WI38 (cell line): ENCODE measurements around the gene JAM2.
"Not testable (repeated sequence)": the region's sequence is repeated elsewhere in the genome, so short reads cannot be mapped to it uniquely, and the experiment has no call there.

Experiments
- H3K4me3 ChIP-seq: 2 replicates; pipeline ENCODE4 v1.5.1; 2011; ENCODE audit warnings: low read depth, mild to moderate bottlenecking, control low read depth, low read length
- CTCF ChIP-seq: IDR thresholded peaks from 2 replicates; pipeline ENCODE4 v1.5.1; 2012; ENCODE audit warnings: low read depth, mild to moderate bottlenecking, control low read depth, low read length

Gene JAM2

DNA sequence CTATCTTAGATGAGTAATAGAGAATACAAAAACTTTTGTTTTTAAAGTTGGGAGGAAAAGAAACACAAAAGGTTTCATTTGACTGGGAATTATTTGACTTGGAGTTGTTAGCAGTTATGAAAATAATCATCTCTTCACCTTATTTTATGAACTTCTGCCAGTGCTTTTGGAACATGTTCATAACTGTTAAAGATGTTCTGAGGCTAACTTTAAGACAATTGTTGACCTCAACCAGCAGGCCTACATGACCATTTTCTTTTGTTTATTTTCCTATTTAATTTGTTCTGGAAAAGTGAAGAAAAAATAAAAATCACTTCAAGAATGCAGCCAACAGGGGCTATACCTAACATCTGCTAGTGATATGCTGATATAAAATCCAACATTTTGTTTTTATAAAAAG is 37.4 kb downstream of the JAM2 start:
- no peak for TF ChIP-seq CTCF
- H3K4me3 ChIP-seq = no peak overlapping the region

DNA sequence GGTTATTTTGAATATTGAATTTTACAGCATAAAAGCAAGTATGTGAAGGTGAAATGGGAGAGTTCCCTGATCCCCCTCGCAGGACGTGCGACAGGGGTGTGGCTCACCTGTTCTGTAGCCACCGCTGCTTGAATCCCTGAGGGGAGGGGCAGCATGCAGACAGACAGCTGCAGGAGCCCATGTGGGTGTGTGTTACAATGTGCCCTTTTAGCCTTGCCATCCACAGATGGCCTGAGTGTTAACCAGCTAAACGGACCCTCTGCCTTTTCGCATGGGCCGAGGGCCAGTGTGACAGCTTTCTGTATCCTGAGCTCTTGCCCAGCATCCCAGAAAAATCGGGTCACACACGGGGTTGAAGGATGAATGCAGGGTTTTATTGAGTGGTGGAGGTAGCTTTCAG is 43.3 kb downstream of the JAM2 start:
- TF ChIP-seq CTCF = no peak
- H3K4me3 ChIP-seq = no peak overlapping the region

- TF ChIP-seq CTCF = no peak
- H3K4me3 ChIP-seq = no peak overlapping the region
These were observed 48.7 kb downstream of the JAM2 start for GRCh38 chr21:25687787-25688186.

DNA sequence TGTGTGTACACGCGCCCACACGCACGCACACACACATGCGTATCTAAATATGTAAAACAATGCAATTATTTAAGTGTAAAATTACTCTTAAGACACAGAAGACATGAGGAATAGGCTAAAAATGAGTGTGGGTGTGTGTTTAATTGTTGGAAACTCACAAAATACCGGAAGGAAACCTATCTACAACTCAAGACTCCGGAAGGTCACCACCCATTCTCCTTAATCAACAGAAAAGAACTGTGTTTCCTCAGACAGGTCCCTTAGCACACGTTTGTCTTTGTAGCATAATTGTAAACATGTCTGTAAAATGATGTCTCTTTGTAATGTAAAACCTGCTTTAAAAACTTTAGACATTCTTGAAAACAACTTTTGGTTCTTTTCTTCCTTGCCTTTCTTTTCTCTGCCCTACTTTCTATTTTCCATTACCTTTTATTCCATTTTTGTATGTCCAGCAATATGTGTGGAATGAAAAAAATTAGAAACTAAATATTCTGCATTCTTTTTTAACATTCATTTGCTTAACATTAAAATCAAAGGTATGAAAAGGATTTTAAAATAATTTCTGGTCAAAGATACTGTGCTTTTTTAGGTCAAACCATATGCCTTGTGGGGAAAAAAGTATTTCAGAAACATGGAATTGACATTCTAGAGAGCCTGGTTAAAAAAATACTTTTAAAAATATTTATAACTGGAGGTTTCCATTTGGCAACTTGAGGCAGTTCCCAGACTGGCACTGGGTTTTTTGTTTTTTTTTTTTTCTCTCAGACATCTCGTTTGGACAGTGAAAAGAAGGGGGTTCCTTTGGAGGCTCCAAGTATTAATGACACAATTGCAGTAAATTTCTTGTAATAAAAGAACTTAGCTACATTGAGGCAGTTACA is 49.5 kb downstream of the JAM2 start:
- TF ChIP-seq CTCF = no peak
- no peak overlapping the region for H3K4me3 ChIP-seq

- no peak for TF ChIP-seq CTCF
- H3K4me3 ChIP-seq = no peak overlapping the region
These were observed 50.2 kb downstream of the JAM2 start for GRCh38 chr21:25689226-25689625.

- no peak for TF ChIP-seq CTCF
- H3K4me3 ChIP-seq = no peak overlapping the region
These were observed 52.9 kb downstream of the JAM2 start for GRCh38 chr21:25691976-25692375.

GRCh38 chr21:25695461-25695860 is 56.4 kb downstream of the JAM2 start:
- H3K4me3 ChIP-seq = not testable (repeated sequence)

DNA sequence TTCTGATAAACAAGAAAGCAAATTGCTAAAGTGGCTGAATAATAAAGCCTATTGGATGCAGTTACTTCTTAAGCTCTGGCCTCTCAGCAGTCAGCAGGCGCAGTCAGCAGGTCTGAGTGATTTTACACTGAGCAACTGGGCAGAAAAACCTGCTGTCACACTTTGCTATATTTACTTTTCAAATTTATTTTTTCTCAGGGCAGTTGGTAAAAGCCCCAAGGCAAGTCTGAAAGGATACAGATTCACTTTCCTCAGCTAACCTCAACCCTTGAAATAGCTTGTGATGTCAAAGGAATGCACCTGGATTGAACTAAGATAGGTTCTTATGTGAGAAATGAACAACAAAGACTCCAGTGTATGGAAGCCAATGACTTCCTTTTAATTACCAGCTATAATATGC is 61.7 kb downstream of the JAM2 start:
- TF ChIP-seq CTCF = no peak
- H3K4me3 ChIP-seq = no peak overlapping the region
